Calu3 (cell line): ENCODE measurements around the gene MSANTD2. TPM values are rescaled to one million over a fixed set of nuclear protein-coding genes. Genes with fewer than 3 reads are reported as not detected.

ENCODE experiments used
- BruUV-seq: library from RNA; stranded (reverse); fragments of 400-500 nt; replicated peaks from 2 replicates; lab custom pipeline; 2021; lab: Mats Ljungman, UMichigan
- CTCF ChIA-PET: fragments of 300-600 bp; sonication (Branson Sonifier 250); formaldehyde crosslinking; loops from one replicate; lab custom pipeline; 2022; ENCODE audit warnings: antibody characterized with exemption; lab: Charles Lee
- DNase-seq: peaks from one replicate; pipeline ENCODE4 v3.0.0; 2022
- H3K27ac Mint-ChIP-seq: one replicate; pipeline ENCODE4 v1.8.0; 2022; ENCODE audit warnings: mixed read lengths; ENCODE audit not compliant: unreplicated experiment
- H3K27me3 Mint-ChIP-seq: one replicate; pipeline ENCODE4 v1.8.0; 2022; ENCODE audit warnings: mixed read lengths; ENCODE audit not compliant: unreplicated experiment
- H3K36me3 Mint-ChIP-seq: one replicate; pipeline ENCODE4 v1.8.0; 2022; ENCODE audit warnings: mild to moderate bottlenecking, moderate library complexity, mixed read lengths; ENCODE audit not compliant: insufficient read depth, unreplicated experiment
- H3K4me1 Mint-ChIP-seq: one replicate; pipeline ENCODE4 v1.8.0; 2022; ENCODE audit warnings: mild to moderate bottlenecking, low read depth, mixed read lengths; ENCODE audit not compliant: unreplicated experiment
- H3K4me3 Mint-ChIP-seq: one replicate; pipeline ENCODE4 v1.8.0; 2022; ENCODE audit warnings: mild to moderate bottlenecking, low read depth, moderate library complexity, mixed read lengths; ENCODE audit not compliant: unreplicated experiment
- H3K9me3 Mint-ChIP-seq: one replicate; pipeline ENCODE4 v1.8.0; 2022; ENCODE audit warnings: low read depth, mixed read lengths; ENCODE audit not compliant: unreplicated experiment
- intact Hi-C: fragments of 100-400 bp; cut with micrococcal nuclease; formaldehyde crosslinking; loops from one replicate; pipeline ENCODE4 v1.10.0; 2022; ENCODE audit not compliant: unreplicated experiment
- total RNA-seq: library from RNA; stranded (reverse); gene quantifications from 2 replicates; pipeline ENCODE4 v1.2.3, GENCODE V29; 2022
- TF ChIP-seq, protein P1 (sequence below): fragments of 200-600 bp; IDR thresholded peaks from one replicate; pipeline ENCODE4 v1.8.0; 2022; ENCODE audit warnings: antibody characterized with exemption; ENCODE audit not compliant: unreplicated experiment

The MSANTD2 gene
- total RNA-seq, 1 experiment from 2014 or later, result 13.0 TPM

DNA sequence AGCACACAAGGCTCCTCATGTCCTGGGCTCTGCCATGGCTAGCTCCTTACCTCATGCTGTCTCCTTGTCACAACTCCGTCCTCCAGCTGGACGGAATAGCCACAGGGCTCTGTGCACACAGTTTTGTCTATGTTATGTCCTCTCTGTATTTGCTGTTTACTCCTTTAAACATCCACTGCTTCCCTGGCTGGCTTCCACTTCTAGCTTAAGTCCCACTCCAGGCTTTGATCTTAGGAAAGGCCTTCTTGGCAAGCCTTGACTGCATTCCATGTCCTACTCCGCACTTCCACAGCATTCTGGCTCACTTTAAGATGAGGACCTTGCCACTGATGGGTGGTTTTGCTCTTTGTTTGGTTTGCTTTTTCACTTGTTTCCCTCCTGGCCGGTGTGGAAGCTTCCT lies 42.1 kb upstream of the MSANTD2 start:
- no peak for DNase-seq
- Mint-ChIP-seq H3K36me3 (no peaks in the 10 kb centered on the region), H3K4me3 (no peak overlapping the region), H3K4me1 (no peaks in the 10 kb centered on the region), H3K27ac (no peak overlapping the region), H3K27me3 (peaks cover 92% of the 10 kb centered on the region), H3K9me3 (no peaks in the 10 kb centered on the region)
- CTCF ChIA-PET, result no interaction called here
- TF ChIP-seq, protein P1, sequence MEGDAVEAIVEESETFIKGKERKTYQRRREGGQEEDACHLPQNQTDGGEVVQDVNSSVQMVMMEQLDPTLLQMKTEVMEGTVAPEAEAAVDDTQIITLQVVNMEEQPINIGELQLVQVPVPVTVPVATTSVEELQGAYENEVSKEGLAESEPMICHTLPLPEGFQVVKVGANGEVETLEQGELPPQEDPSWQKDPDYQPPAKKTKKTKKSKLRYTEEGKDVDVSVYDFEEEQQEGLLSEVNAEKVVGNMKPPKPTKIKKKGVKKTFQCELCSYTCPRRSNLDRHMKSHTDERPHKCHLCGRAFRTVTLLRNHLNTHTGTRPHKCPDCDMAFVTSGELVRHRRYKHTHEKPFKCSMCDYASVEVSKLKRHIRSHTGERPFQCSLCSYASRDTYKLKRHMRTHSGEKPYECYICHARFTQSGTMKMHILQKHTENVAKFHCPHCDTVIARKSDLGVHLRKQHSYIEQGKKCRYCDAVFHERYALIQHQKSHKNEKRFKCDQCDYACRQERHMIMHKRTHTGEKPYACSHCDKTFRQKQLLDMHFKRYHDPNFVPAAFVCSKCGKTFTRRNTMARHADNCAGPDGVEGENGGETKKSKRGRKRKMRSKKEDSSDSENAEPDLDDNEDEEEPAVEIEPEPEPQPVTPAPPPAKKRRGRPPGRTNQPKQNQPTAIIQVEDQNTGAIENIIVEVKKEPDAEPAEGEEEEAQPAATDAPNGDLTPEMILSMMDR, result no peak
- BruUV-seq, result no TSS peak
- intact Hi-C loops, result no loop called here

DNA sequence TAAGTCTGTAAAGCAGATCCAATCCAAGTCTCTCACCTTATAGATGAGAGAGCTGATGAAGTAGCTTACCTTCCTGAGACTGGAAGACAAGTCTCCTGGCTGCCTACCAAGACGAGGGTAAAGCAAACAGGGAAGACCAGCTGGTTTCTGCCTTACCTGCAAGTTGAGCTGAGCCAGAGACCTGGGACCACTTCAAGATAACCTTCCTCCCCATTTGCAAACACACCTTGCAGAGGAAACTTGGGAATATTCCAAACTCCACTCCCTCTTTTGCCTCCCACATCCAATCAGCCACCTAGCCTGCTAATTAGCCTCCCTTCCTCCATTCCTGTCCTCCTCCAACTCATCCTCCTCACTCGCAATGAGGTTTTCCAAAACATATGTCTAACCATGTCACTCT lies 41.6 kb upstream of the MSANTD2 start:
- Mint-ChIP-seq H3K9me3 (no peaks in the 10 kb centered on the region), H3K36me3 (no peaks in the 10 kb centered on the region), H3K27me3 (peaks cover 87% of the 10 kb centered on the region), H3K4me1 (no peaks in the 10 kb centered on the region), H3K4me3 (no peak overlapping the region), H3K27ac (no peak overlapping the region)
- CTCF ChIA-PET, result no interaction called here
- TF ChIP-seq, protein P1, result no peak
- no peak for DNase-seq
- intact Hi-C loops, result no loop called here
- BruUV-seq, result no TSS peak

DNA sequence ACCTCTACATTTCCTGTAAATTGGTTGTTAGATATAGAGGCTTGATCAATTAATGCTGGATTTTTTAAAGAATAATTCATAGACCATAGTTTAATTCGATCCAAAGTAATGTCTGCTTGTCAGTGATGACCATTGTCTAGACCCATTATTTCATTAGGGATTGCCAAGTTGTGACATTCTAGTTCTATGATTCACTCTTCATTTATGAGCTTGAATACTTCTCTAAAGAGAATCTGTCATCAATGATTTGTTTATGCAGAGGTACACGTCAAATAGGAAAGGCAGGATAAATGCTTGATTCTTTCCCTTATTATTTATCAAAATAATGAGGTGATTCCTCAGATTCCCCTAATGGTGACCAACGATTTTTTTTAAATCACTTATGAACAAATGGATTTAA lies 41.0 kb upstream of the MSANTD2 start:
- no peaks in the 10 kb centered on the region for H3K4me1 Mint-ChIP-seq
- no TSS peak for BruUV-seq
- intact Hi-C loops, result no loop called here
- no peak for DNase-seq
- CTCF ChIA-PET, result no interaction called here
- H3K27ac Mint-ChIP-seq, result no peak overlapping the region
- no peaks in the 10 kb centered on the region for H3K36me3 Mint-ChIP-seq
- H3K4me3 Mint-ChIP-seq, result no peak overlapping the region
- TF ChIP-seq, protein P1, result no peak
- no peaks in the 10 kb centered on the region for H3K9me3 Mint-ChIP-seq
- H3K27me3 Mint-ChIP-seq, result peaks cover 81% of the 10 kb centered on the region

DNA sequence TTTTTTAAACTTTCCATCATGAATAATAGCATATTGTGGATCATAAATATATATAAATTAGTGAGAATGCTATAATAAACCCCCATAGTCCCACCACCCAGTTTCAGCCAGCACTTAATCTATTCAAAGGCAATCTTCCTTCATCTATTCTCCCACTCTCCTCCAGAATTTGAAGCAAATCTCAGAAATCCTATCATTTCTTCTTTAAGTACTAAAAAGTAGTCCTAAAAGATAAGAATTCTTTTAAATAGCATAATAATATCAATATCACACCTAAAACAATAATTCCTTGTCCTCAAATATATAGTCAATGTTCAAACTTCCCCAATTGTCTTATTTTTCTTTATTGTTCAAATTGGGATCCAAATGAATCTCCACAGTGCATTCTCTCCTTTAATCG lies 40.5 kb upstream of the MSANTD2 start:
- H3K36me3 Mint-ChIP-seq, result no peaks in the 10 kb centered on the region
- H3K9me3 Mint-ChIP-seq, result no peaks in the 10 kb centered on the region
- TF ChIP-seq, protein P1, result no peak
- H3K4me1 Mint-ChIP-seq, result no peaks in the 10 kb centered on the region
- no peak overlapping the region for H3K27ac Mint-ChIP-seq
- CTCF ChIA-PET, result no interaction called here
- H3K27me3 Mint-ChIP-seq, result peaks cover 76% of the 10 kb centered on the region
- DNase-seq, result no peak
- H3K4me3 Mint-ChIP-seq, result no peak overlapping the region
- intact Hi-C loops, result no loop called here
- no TSS peak for BruUV-seq
